HS-27A (cell line): ENCODE data around the gene FRYL.
"Not testable (repeated sequence)": the region's sequence is repeated elsewhere in the genome, so short reads cannot be mapped to it uniquely, and the experiment has no call there.

Source experiments
- DNase-seq: peaks from one replicate; pipeline ENCODE4 v3.0.0-alpha.2; 2012; ENCODE audit warnings: low read depth, missing footprints

The FRYL gene

DNA sequence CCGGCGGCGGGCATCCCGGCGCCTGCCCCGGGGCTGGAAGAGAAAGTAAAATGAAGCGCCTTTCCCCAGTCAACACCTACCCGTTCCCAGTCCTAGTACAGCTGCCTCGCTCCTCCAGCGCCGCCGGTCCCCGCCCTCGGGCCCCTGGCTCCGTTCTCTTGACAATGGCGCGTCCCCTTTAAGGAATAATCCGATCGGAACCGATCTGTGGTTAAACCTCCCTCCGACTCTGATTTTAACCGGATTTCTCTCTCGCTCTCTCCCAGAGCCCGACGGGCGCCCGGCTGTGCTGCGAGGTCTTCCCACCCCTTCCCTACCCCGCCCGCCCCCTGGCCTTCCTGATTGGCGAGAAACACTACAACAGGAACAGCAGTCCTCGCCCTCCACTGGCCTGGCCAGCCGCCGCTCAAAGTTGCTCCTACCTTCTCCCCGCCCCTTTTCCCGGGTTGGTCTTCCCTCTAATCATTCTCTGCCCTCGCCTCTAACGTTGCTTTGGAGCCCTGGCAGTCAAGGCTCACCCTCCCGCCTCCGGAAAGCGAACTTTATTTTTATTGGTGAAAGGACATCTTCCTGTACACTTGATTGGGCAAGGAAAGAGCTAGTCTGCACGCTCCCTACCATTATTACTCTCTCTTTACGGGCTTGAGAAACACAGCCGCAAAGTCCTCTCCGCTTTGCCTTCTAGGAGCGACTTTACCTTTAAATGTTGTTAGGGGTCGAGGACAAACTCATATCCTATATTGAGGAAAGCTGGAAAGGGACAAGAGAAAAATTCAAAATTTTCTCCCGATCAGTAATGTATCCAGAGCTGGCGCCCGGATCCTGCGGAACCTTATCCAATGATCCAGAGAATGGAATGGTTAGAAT, at the start of gene FRYL:
FRYL (minus strand) TSS at position 282 of the 867 bp plus-strand sequence. CDS start 145,869 bp downstream, outside the sequence.
- peak; percentile 100 for DNase-seq

DNA sequence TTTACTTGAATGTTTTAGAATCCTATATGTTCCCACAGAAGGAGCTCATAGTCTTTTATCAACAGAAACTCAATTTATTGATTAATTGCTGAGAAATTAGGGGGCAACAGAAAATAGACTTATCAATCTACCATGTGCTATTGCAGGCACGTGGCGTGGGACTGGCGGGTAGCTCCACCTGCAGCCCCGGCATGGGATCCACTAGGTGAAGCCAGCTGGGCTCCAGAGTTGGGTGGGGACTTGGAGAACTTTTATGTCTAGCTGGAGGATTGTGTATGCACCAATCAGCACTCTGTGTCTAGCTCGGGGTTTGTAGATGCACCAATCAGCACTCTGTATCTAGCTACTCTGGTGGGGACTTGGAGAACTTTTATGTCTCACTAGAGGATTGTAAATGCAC, 47.5 kb upstream of the FRYL start:
- no peak for DNase-seq

GRCh38 chr4:48821431-48821830, 41.4 kb upstream of the FRYL start:
- not testable (repeated sequence) for DNase-seq

GRCh38 chr4:48816971-48817370, 36.9 kb upstream of the FRYL start:
- no peak for DNase-seq

- not testable (repeated sequence) for DNase-seq
These were observed 36.2 kb upstream of the FRYL start for GRCh38 chr4:48816297-48816696.

DNA sequence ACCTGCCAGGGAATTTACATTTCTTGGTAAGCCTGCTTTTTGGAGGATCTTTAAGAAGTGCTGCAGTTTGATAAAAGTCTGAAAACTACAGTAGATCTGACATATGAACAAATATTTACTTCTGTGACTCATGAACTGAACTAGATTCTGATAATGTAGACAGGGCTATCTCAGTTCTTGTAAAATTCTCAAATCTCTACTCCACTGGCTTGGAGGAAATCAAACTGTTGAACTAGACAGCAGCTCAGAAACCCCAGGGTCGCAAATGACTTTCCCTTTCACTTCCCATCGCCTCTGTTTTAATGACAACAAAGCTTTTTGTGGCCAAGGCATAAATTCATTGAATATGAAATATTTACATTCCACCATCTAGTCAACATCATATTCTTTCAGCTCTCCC, 35.4 kb upstream of the FRYL start:
- no peak for DNase-seq

- no peak for DNase-seq
These were observed 33.9 kb upstream of the FRYL start for GRCh38 chr4:48813964-48814363.

DNA sequence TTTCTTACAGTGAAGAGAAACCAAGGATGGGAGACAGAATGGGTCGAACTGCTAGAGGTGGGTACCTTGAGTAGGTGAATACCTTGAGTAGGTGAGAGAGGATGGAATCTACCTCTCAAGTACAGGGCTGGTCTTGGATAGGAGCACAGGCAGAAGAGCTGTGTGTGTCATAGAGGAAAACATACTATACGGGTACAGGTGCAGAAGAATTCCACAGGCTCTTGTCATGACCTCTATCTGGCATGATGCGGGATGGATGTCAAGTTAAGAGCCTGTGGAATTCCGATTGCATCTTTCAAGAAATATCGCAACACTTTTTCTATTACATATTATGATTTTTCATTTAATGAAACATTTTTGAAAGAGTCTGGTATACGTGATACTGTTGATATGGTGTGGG, 32.8 kb upstream of the FRYL start:
- DNase-seq = no peak

- no peak for DNase-seq
These were observed 24.7 kb upstream of the FRYL start for GRCh38 chr4:48804584-48805301.

DNA sequence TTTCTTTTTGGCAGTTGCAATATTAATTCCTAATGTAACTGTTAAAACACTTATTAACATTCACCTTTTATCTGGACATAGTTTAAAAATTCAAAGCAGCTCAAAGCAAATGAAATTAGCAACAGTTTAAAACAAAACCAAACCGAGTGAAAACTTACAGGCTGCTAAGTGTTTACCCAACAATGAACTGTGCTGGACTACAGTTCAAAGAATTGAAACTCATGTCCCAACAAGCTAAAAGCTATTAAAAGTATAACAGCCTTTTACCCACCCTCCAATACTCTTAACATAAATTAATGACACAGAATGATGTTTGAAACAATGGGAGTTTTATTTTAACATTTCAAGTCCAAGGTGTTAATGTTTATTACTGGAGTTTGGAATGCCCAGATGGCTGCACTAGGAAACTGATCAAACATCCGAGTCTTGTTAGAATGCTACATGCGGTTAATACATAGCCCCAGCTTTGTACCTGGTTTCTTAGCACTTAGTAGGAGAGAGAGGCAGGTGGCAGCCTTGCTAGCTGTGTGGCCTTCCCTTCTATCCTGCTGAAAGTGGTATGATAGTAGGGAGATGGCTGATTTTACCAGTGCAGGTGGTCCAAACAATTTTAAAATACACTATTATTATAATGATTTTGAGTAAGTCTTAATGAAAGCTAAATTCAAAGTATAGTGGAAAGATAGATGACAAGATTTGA, 21.1 kb upstream of the FRYL start:
- no peak for DNase-seq

- not testable (repeated sequence) for DNase-seq
These were observed 20.1 kb upstream of the FRYL start for GRCh38 chr4:48800155-48800554.

DNA sequence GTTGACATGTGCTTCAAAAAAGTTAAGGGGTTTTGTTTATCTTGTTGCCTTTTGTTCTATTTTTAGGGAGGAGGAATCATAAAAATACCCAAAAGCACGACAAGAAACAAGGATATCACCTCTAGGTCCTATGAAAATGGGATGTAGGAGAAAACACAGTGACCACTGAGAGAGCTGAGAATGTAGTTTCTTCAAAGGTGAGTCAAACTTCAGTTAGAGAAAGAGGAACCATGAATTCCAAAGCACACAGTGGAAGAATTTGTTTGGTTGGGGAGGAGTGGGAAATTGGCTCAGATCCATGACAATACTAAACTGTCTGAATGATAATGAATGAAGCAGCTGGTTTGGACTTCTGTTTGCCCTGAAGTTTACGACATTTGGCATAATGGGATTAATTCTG, 19.1 kb upstream of the FRYL start:
- DNase-seq = no peak

DNA sequence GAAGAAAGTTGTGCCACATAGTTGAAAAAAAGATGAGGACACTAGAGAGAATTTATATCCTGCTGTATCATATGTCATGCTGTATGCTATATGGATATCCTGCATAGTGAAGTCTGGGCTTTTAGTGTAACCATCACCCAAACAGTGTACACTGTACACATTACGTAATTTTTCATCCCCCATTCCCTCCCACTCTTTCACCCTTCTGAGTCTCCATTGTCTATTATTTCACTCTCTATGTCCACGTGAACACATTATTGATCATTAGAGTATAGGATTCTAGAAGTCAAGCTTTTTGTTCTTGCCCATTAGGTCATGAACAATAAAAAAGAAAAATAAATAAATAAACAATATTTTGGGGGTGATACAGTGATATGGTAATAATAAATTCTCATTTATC, 18.0 kb upstream of the FRYL start:
- DNase-seq = no peak

GRCh38 chr4:48796927-48797679, 17.0 kb upstream of the FRYL start:
- no peak for DNase-seq

DNA sequence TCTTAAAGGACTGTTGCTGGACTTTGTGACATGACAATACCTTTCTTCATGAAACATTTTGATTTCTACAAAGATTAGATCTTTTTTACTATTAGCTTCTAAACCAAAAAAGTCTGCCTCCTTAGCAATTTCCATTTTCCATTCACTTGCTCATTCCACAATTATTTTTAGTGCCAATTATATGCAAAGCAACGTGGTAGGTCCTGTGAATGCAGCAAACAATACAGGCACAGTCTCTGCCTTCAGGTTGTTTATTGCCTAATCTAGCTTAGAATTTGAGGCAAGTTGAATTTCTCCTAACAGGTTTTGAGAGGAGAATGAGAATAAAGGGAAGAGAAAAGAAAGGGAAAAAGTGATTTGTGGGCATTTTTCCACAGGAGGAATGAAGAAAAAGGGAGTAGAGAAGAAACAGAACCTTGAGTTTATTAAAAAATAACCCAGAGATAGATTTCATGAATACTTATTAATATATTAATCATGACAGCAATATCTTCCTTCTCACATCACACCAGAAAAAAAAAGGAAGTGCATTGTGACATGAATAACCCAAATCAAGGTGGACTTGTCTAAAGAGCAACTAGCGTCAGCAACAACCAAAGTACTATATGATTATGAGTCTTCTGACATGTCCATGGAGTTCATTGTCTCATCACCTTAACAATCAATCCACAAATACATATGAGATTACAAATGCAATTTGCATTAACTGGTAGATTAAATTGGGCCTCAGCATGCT, 16.3 kb upstream of the FRYL start:
- no peak for DNase-seq

DNA sequence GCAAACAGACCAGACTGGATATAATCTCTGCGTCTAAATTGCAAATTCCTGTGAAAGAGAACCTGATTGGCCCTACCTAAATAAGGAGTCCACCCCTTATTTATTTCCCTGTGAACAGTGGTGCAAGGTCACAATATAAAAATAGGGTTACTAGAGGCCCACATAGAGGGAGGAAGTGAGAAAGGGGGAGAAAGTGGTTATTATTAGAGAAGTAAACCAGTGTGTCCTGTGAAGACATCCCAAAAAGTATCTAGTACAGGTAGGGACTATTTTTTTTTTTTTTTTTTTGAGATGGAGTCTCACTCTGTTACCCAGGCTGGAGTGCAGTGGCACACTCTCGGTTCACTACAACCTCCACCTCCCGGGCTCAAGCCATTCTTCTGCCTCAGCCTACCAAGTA, 15.0 kb upstream of the FRYL start:
- DNase-seq = no peak

DNA sequence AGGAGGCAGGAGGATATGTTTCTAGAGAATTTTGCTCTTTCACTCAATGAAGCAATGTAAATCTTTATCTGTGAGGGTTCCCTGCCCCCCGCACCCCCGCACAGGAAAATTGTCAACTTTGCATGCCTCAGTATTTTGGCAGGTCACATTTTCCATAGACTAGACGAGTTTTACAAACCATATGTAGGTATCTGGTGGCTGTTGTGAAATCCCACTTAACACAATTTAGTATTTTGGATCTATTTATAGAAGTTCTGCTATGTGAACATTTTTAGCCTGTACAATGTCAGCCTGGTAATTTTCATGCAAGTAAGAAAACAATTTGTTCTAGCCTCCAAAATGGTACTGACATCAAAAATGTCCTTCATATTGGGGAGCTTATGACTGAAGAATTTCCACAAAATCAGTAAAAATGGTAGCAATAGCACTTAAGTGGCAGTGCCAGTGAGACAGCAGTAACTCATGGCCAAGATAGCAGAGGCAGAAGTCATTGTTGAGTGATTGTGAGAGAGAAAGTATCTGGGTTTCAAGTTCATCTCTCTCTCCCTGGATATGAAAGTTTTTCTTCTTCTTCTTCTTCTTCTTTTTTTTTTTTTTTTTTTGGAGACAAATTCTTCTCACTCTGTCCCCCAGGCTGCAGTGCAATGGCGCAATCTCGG, 12.4 kb upstream of the FRYL start:
- DNase-seq = no peak

DNA sequence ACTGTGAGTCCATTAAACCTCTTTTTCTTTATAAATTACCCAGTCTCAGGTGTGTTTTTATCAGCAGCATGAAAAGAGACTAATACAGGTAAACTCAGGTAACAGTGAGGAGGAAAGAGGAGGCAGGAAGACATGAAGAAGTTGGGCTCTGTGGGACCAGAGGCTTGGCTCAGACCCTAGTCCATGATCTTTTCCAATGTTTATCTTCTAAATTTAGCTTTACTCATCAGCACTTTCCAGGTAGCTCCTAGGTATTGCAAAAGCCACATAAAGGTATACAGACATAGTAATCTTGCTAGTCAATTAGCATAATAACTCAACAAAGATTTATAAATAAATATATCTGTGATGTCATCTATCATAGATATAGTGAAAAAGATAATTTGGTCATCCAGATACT, 11.2 kb upstream of the FRYL start:
- no peak for DNase-seq

DNA sequence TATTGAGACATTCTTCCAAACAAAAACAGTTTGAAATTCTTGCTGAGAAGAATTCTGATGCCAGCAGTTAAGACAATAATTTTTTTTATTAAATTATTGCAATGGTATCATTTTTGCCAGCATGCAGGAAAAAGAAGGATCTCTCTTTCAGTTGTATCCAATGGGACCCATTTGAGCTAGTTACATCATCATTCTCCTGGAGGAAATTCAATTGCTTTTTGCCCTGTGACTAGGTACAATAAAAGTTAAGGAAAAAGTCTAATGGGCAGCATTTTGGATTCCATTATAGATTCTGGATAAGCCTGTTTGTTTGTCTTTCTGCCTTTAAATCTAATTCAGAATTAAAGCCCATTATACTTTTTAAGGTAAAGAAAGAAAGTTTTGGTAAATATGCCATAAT, 10.5 kb upstream of the FRYL start:
- DNase-seq = no peak

DNA sequence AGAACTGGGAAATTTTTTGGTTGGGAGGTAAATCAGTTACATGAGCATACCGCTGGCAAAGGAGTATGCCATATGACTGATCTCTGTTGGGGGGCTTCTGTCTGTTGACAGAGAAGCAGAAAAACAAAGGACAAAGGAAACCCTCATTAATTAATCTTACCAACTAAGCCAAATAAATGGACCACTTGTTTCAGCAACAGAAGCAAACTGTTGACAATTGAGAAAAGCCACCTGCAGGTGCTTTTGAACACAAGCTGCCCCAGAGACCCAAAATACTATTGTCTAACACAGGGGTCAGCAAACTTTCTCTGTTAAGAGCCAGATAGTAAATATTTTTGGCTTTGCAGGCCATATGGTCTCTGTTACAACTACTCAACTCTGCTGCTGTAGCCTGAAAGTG, 7.0 kb upstream of the FRYL start:
- DNase-seq = no peak

GRCh38 chr4:48786549-48786948, 6.5 kb upstream of the FRYL start:
- no peak for DNase-seq
